Erythroblast (primary cell): ENCODE results near the gene DNAJB8.

Source experiments
- DNase-seq, 2 experiments: peaks; one replicate each; lab custom pipeline; 2025; lab: John Stamatoyannopoulos, UW
- GATA1 ChIP-seq: IDR thresholded peaks from 2 replicates; pipeline ENCODE4 v1.6.1; 2011; ENCODE audit warnings: low read depth, mild to moderate bottlenecking, control low read depth, low read length, moderate library complexity
- POLR2A ChIP-seq: IDR thresholded peaks from 2 replicates; pipeline ENCODE4 v1.6.1; 2011; ENCODE audit warnings: mild to moderate bottlenecking, low read length

DNAJB8 gene

DNA sequence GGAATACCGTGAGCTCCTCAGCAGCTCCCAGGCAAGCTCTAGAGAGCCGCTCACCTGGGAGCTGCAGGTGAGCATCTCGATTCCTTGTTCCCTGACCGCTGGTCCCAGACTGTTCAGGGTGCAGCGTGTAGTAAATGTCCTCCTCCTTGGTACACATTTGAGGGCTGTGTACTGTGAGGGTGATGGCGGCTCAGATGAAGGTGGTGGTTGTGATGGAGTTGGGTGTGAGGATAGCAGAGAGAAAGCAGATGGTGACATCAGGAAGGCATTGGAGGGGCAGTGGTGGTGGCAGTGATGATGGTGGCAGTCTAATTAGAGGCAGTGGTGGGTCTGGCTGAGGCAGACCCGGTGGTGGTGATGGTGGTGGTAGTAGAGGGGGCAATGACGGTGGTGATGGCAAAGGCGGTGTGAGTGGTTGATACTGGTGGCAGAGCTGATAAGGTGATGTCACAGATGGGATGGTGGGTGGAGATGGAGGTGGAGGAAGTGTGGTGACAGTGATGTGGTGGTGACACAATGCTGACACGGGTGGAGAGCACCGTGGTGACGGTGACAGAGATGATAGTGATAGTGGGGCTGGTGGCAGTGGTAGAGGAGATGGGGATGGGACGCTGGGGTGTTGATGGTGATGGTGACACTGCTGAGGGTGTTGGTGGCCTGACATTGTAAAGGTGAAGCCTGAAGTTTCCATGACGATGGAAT, at the start of gene DNAJB8:
Gene DNAJB8 (minus strand): TSS at position 51 of the 702 bp plus-strand sequence. CDS start 3,645 bp downstream, outside the sequence.
- DNase-seq = peak; percentile 37 to 56
- TF ChIP-seq POLR2A = peak; percentile 22
- no peak for TF ChIP-seq GATA1

DNA sequence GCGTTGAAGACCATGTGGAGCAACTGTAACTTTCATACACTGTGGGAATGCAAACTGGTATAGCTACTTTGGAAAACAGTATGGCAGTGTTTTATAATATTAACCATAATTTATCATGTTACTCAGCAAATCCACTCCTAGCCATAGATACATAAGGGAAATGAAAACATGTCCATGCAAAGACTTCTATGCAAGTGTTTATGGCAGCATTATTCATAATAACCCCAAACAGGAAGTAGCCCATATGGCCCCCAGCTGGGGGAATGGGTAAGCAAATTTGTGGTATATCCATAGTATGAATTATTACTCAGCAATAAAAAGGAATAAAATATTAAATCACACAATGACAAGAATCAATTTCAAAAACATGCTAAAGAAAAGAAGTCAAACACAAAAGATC, 49.3 kb upstream of the DNAJB8 start:
- DNase-seq = no peak
- TF ChIP-seq POLR2A (no peak), GATA1 (no peak)

DNA sequence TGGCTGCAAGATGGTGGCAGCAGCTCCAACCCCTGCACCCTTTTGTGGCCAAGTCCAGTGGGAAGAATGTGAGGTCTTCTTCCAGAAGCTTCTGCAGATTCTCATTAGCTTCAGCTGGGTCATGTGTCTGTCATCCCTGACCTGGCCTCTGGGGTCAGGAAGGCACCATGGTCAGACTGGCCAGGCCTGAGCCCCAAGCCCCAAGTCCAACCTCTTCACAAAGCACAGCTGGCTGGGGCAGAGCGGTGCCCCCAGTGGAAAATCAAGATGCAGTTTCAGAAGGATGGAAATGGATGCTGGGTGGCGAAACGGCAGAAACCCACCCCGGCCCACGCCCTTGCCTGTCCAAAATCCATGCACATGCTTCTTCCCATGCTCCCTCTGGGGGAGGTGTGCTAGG, 42.2 kb upstream of the DNAJB8 start:
- DNase-seq = no peak
- no peak for TF ChIP-seq GATA1
- TF ChIP-seq POLR2A = no peak

DNA sequence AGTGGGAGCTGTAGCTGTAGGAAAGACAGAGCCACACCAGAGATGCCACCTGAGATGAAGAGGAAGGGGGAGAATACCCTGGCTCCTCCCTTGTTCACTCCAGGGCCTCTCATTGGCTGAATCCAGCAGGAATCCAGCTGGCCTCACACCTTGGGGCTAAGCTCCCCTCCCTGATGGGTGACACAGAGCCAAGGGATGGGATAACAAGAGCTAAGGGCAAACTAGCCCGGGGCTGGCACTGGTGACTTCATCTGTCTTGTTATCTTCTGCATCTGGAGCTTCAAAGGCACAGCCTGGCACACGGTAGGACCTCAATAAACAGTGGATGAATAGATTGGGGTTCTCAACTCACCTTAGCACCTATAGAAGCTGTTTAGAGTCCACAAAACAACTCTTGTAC, 40.1 kb upstream of the DNAJB8 start:
- no peak for DNase-seq
- no peak for TF ChIP-seq GATA1
- no peak for TF ChIP-seq POLR2A

DNA sequence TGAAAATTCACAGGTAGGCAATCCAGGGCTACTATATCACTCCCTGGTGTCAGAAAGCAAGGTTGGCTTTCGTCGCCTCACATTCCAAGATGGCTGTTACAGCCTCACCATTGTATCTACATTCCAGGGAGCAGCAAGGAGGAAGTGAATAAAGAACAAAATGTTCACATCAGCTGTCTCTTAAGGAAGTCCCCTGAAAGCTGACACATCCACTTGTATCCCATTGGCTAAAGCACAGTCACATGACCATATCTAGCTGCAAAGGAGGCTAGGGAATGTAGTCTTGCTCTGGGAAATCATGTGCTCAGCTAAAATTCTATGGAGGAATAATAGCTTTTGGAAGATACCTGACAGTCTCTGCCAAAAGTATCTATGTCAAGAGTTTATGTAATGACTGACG, 39.1 kb upstream of the DNAJB8 start:
- DNase-seq = peak; percentile 25 to 26
- TF ChIP-seq POLR2A (peak; percentile 12), GATA1 (no peak)

DNA sequence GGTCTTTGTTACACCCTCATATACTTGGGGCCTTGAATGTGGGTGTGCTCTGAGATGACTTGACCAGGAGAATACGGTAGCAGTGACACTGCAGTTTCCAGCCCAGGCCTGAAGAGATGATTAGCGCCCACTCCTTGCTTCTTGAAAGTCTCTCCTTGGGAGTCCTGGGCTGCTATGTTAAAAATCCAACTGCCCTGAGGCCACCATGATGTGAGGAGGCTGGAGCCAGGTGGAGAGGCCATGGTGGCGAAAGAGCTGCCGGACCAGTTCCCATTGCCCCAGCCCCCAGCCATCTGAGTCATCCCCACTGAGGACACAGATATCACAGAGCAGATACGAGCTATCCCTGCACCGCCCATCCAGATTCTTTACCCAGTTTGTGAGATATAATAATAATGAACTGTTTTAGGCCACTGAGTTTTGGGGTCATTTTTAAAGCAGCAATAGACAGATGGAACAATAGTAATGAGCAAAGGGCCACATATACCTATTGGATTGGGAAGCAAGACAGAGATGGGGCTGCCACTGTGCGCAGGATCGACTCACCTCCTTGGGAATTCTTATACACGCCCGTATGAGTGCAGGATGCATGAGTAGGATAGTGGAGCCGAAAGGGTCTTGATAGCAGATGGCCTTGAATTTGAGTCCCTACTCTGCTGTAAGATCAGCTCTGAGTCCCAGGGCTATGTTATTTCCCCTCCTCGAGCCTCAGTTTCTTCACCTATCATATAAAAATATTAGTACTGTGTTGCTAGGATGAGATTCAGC, 38.5 kb upstream of the DNAJB8 start:
- no peak for TF ChIP-seq GATA1
- TF ChIP-seq POLR2A = no peak
- DNase-seq = peak; percentile 79 to 80

DNA sequence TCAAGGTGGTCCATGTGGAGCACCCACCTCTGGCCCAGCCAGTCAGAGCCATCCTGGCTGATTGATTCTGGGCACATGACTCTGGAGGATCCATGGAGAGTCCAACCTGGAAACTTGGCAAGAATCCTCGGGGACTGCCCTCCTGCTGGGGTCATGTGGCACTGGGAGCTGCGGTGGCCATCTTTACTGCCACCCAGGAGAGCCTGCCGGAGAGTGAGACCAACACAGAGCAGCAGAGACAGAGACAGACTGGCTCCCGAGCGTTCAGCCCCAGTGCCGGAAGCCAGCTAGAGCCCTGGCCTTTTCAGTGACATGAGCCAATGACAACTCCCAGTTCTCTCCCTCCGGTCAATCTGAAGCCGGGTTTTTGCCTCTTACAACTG, 37.8 kb upstream of the DNAJB8 start:
- TF ChIP-seq POLR2A = no peak
- no peak for TF ChIP-seq GATA1
- no peak for DNase-seq

DNA sequence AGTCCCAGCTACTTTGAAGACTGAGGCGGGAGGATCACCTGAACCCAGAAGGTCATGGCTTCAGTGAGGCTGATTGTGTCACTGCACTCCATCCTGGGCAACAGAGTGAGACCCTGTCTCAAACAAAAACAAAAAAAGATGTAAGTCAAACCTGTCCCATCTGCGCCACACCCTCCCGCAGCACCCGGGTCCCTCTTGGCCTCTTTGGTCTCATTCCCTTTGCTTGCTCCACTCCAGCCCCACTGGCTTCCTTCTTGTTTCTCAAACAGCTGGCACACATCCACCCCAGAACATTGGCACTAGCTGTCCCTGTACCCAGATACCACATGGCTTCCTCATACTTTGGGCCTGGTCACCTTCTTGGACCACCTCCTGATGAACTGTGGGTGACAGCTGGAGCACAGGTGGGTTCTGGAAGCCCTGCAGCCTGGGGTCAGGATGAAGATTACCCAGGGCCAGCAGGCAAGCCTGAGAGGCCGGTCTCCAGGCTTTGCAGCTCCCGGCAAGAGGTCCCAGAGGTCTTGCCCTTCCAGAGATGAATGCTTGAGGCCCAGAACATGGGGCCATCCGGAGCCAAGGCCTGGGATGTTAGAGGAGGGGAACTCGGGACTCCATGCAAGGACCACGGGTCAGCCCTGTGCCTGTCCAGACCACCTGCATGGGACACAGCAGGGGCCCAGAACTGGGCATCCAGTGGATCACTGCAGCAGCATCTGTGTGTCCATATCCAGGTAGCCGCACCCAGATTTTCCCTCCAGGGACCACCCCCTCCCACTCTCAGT, 37.3 kb upstream of the DNAJB8 start:
- DNase-seq = no peak
- TF ChIP-seq GATA1 (no peak), POLR2A (no peak)

DNA sequence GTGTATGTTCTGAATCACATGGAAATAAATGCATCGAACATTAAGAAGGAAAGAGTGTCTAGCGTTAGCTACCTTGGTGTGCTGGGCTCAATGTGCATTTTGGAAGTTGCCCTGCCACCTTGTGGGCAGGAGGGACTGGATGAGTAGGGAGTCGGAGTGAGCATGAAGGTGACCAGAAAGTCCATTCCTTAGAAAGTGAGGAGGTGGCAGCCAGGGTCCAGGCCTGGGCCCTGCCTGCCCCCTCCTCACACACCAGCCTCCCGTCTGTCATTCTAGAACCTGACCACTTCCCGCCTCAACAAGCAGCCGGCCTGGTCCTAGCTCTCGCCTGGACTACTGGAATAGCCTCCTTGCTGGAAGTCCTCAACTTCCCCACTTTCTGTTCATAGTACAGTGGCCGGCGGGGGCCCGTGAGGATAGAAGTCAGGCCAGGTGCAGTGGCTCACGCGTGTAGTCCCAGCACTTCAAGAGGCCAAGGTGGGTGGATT, 36.5 kb upstream of the DNAJB8 start:
- peak in 1 of 2 experiments; percentile 23 for DNase-seq
- TF ChIP-seq POLR2A = no peak
- no peak for TF ChIP-seq GATA1

DNA sequence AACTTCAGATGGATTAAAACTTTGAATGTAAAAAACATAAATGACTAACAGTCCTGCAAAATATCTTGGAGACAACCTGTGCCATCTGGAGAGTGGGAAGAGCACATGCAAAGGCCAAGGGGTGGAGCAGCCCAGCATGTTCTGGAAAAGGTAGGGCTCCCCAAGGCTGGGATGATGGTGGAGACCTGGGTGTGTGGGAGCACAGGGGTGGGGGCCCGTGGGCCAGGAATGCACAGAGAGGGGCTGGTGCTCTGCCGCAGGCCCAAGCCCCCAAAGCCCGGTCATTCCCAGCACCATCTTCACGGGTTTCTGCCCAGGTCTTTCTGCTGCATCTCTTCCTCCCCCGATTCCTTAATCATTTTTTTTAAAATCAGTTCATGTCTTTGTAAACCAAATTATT, 36.0 kb upstream of the DNAJB8 start:
- no peak for TF ChIP-seq GATA1
- no peak for TF ChIP-seq POLR2A
- no peak for DNase-seq

DNA sequence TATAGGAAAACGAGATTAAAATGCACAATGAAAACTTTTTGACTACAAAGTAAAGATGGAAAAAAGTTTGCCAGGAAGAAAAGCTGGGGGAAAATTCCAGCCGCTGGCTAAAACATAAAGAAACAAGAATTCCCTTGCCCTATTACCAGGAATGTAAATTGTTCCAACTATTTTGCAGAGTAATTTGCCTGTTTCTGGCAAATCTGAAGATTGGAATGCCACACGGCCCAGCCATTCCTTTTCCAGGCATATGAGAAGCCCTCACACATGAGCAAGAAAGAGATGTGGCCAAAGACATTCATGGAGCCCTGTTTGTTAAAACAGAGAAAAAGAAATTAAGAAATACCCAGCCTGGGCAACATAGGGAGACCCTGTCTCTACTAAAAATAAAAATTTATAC, 34.7 kb upstream of the DNAJB8 start:
- DNase-seq = no peak
- TF ChIP-seq GATA1 (no peak), POLR2A (no peak)

DNA sequence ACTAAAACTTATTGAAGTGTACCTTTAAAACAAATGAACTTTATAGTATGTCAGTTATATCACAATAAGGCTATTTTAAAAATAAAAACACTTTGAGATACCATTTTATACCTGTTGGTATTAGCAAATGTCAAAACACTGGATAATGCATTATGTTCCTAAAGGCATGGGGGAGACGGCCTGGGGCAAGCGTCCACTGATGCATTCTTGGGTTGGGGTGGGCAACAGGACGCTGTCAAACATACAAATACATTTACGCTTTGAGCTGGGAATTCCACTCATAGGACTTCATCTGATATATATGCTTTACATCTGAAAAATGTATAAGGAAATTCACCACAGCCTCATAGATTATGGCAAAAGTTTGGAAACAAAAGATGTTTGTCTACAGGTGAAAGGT, 33.9 kb upstream of the DNAJB8 start:
- DNase-seq = no peak
- TF ChIP-seq GATA1 = no peak
- TF ChIP-seq POLR2A = no peak

DNA sequence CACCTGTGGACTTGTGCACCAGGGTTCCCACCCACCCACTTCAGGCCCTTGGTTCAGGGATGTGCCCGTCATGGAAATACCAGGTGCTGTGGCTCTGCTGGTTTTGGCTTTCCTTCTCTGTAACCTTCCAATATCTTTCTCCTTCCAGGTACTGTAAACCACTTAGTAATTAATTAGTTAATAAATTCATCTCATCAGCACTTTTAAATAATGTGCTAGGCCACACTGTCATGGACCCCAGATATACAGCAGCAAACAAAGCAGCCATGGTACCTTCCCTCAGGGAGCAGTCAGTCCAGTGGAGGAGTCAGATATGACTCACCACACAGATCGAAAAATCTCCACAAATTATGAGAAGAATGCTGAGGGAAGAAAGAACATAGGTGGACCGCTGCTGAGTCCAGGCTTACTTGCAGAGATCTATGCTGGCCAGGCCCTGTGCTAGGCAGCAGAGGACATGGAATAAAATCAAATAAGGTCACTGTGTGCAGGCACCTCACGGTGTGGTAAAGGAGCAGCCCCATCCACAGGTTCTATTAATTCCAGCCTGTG, 33.1 kb upstream of the DNAJB8 start:
- DNase-seq = no peak
- TF ChIP-seq POLR2A (no peak), GATA1 (no peak)

DNA sequence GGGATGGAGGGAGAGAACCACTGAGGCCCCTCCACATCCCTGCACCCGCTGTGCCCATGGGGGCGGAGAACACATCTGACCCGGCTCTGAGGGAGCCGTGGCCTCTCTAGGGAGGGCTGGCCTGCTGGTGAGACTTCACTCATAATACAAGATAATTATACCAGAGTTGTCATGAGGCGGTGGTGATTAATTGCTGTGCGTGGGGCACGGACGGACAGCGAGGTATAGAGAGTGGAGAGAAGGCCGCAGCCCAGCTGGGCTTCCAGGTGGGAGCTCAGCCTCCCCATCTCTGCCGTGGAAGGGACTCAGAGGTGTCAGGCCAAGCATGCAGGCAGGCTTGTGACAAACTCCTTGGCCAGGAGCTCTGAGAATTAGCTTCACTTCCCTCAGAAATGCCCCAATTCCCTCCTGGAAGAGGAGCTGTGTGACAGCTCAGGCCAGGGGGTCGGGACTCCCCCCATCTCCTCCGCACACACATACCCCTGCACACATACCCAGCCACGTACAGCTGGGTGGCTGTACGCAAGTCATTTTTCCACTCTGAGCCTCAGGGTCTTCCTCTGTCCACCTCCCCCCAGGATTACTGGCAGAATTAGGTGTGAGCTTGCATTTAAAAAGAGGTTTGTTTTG, 32.3 kb upstream of the DNAJB8 start:
- no peak for TF ChIP-seq GATA1
- no peak for TF ChIP-seq POLR2A
- DNase-seq = no peak
